ENCODE measurements around the gene SRD5A3. TPM values are rescaled to one million over a fixed set of nuclear protein-coding genes. Genes with fewer than 3 reads are reported as not detected.
A peak's percentile ranks its signal among the peaks of the same experiment; 100 is the strongest.

Gene SRD5A3
- total RNA-seq, 1 donor from 2014 or later, result 22.7 TPM

DNA sequence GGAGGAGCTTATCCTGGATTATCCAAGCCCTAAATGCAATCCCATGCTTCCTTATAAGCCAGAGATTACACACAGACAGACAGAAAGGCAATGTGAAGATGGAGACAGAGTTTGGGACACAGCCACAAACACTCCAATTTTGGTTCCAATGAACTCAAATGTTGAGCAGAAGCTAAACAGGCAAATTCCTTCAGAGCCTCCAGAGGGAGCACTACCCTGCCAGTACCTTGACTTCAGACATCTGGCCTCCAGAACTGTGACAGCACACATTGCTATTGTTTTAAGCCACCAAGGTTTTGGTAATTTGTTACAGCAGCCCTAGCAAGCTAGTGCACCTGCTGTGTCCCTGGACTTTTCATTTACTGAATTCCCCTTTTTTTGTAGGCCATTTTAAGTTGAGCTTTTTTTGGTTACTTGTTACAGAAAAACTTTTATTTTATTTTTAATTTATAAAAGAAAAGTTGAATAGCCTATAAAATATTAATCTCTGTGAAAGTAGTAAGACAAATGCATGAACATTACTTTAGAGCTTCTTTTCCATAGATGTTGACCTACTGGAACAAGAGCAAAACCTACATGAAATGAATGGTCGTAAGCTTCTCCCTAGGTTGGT is 33.4 kb upstream of the SRD5A3 start:
- H3F3A ChIP-seq (ENCODE audit: low read depth), result no peaks in the 10 kb centered on the region
- no peaks in the 10 kb centered on the region for H3K4me1 Mint-ChIP-seq
- TF ChIP-seq, protein P1, sequence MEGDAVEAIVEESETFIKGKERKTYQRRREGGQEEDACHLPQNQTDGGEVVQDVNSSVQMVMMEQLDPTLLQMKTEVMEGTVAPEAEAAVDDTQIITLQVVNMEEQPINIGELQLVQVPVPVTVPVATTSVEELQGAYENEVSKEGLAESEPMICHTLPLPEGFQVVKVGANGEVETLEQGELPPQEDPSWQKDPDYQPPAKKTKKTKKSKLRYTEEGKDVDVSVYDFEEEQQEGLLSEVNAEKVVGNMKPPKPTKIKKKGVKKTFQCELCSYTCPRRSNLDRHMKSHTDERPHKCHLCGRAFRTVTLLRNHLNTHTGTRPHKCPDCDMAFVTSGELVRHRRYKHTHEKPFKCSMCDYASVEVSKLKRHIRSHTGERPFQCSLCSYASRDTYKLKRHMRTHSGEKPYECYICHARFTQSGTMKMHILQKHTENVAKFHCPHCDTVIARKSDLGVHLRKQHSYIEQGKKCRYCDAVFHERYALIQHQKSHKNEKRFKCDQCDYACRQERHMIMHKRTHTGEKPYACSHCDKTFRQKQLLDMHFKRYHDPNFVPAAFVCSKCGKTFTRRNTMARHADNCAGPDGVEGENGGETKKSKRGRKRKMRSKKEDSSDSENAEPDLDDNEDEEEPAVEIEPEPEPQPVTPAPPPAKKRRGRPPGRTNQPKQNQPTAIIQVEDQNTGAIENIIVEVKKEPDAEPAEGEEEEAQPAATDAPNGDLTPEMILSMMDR (IDR thresholded peaks at IDR 0.05), result peak; percentile 65
- no peak for TF ChIP-seq EZH2phosphoT487 (IDR thresholded peaks at IDR 0.05)
- TF ChIP-seq EZH2 (IDR thresholded peaks at IDR 0.05), result no peak
- H3K9ac ChIP-seq, result no peak overlapping the region
- H3K9me3 Mint-ChIP-seq, result no peaks in the 10 kb centered on the region
- H3K4me1 ChIP-seq, result no peaks in the 10 kb centered on the region
- no peaks in the 10 kb centered on the region for H3K9me3 ChIP-seq (ENCODE audit: low read depth)
- no peaks in the 10 kb centered on the region for H3K27me3 Mint-ChIP-seq (ENCODE audit: insufficient read depth, low read depth)
- no peak overlapping the region for H3K4me3 Mint-ChIP-seq
- H3K27me3 ChIP-seq, result no peaks in the 10 kb centered on the region
- no peak overlapping the region for H2AFZ ChIP-seq (replicated peaks)
- DNase-seq (ENCODE audit: low spot score), result peak; percentile 52
- no peak overlapping the region for H3K27ac Mint-ChIP-seq
- no peak overlapping the region for H3K27ac ChIP-seq
- H3K4me2 ChIP-seq, result no peak overlapping the region
- no peaks in the 10 kb centered on the region for H3K79me2 ChIP-seq (ENCODE audit: low read depth)
- no peaks in the 10 kb centered on the region for H4K20me1 ChIP-seq (ENCODE audit: low read depth)
- no peaks in the 10 kb centered on the region for H3K36me3 Mint-ChIP-seq
- no peak overlapping the region for H3K4me3 ChIP-seq
- H3K36me3 ChIP-seq, result no peaks in the 10 kb centered on the region

DNA sequence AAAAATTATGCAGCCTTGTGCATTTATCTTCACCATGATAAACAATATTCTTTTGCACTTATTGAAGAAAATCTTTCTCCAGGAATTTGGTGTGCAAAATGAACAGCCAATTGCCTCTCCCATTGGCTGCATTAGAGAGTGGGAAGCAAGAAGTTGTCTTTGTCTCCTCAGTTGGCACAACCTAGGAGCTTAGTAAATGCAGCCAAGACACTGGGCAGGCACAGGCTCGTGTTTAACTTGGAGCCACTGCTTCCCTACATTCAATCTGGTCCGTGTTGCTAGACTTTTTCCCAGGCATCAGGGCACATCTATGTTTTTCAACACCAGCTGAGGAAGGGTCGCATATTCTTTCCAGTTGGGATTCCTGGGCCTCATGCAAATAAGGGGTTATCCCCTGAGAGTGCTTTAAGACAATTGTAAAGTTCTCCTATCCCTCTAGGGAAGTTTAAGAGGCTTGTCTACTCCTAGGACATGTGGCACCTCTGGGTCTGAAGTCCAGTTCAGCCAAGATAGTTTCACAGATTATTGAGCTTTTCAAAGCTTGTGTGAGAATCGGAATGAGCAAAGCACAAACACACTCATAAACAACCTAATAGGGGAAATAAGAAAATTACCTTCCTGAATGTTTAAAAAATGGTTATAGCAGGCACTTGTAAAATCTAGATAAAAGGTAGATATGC is 31.8 kb upstream of the SRD5A3 start:
- Mint-ChIP-seq H3K27ac (no peak overlapping the region), H3K4me1 (no peaks in the 10 kb centered on the region), H3K9me3 (no peaks in the 10 kb centered on the region), H3K4me3 (no peak overlapping the region), H3K36me3 (no peaks in the 10 kb centered on the region), H3K27me3 (ENCODE audit: insufficient read depth, low read depth) (no peaks in the 10 kb centered on the region)
- Histone ChIP-seq H3K9ac (no peak overlapping the region), H3K4me3 (no peak overlapping the region), H3K4me1 (no peaks in the 10 kb centered on the region), H3K27ac (no peak overlapping the region), H3F3A (ENCODE audit: low read depth) (no peaks in the 10 kb centered on the region), H3K79me2 (ENCODE audit: low read depth) (no peaks in the 10 kb centered on the region), H3K9me3 (ENCODE audit: low read depth) (no peaks in the 10 kb centered on the region), H3K36me3 (no peaks in the 10 kb centered on the region), H3K4me2 (no peak overlapping the region), H2AFZ (replicated peaks) (no peak overlapping the region), H3K27me3 (no peaks in the 10 kb centered on the region), H4K20me1 (ENCODE audit: low read depth) (no peaks in the 10 kb centered on the region)
- TF ChIP-seq, protein P1 (IDR thresholded peaks at IDR 0.05), result no peak
- no peak for TF ChIP-seq EZH2 (IDR thresholded peaks at IDR 0.05)
- TF ChIP-seq EZH2phosphoT487 (IDR thresholded peaks at IDR 0.05), result no peak
- DNase-seq (ENCODE audit: low spot score), result no peak

- Histone ChIP-seq H3K9me3 (ENCODE audit: low read depth) (no peaks in the 10 kb centered on the region), H3K9ac (no peak overlapping the region), H3K27ac (no peak overlapping the region), H2AFZ (replicated peaks) (no peak overlapping the region), H3K4me1 (no peaks in the 10 kb centered on the region), H3K79me2 (ENCODE audit: low read depth) (no peaks in the 10 kb centered on the region), H3K4me3 (no peak overlapping the region), H3K27me3 (no peaks in the 10 kb centered on the region), H4K20me1 (ENCODE audit: low read depth) (no peaks in the 10 kb centered on the region), H3K36me3 (no peaks in the 10 kb centered on the region), H3F3A (ENCODE audit: low read depth) (no peaks in the 10 kb centered on the region), H3K4me2 (no peak overlapping the region)
- no peak overlapping the region for H3K27ac Mint-ChIP-seq
- no peaks in the 10 kb centered on the region for H3K9me3 Mint-ChIP-seq
- H3K4me1 Mint-ChIP-seq, result no peaks in the 10 kb centered on the region
- DNase-seq (ENCODE audit: low spot score), result no peak
- no peaks in the 10 kb centered on the region for H3K36me3 Mint-ChIP-seq
- no peaks in the 10 kb centered on the region for H3K27me3 Mint-ChIP-seq (ENCODE audit: insufficient read depth, low read depth)
- TF ChIP-seq, protein P1 (IDR thresholded peaks at IDR 0.05), result no peak
- TF ChIP-seq EZH2 (IDR thresholded peaks at IDR 0.05) (no peak), EZH2phosphoT487 (IDR thresholded peaks at IDR 0.05) (no peak)
- no peak overlapping the region for H3K4me3 Mint-ChIP-seq
Observed at GRCh38 chr4:55318175-55319129, 27.6 kb upstream of the SRD5A3 start.
